PC-3 (cell line): ENCODE measurements around the gene TMEM37. TPM values are rescaled to one million over a fixed set of nuclear protein-coding genes. Genes with fewer than 3 reads are reported as not detected.

ENCODE experiments used
- ATAC-seq: fragments of 200-7000 bp; cut with Tn5 transposase; 2 replicates; pipeline ENCODE4 v1.9.1; 2020; ENCODE audit warnings: mild to moderate bottlenecking, moderate library complexity
- BruUV-seq: library from RNA; stranded (reverse); fragments of 400-500 nt; replicated peaks from 2 replicates; lab custom pipeline; 2021; lab: Mats Ljungman, UMichigan
- CTCF ChIA-PET: fragments of 300-600 bp; sonication (Branson Sonifier 250); formaldehyde crosslinking; loops from one replicate; lab custom pipeline; 2022; ENCODE audit warnings: antibody characterized with exemption; lab: Charles Lee
- POLR2A ChIA-PET: fragments of 300-600 bp; sonication (Branson Sonifier 250); formaldehyde crosslinking; loops from one replicate; lab custom pipeline; 2022; ENCODE audit warnings: antibody characterized with exemption; ENCODE audit not compliant: unreplicated experiment; lab: Charles Lee
- DNase-seq: peaks from one replicate; pipeline ENCODE4 v3.0.0-alpha.2; 2015
- H2AFZ ChIP-seq: fragments of 300-600 bp; sonication (generic); 2 replicates; pipeline ENCODE4 v1.6.0; 2016; ENCODE audit warnings: antibody characterized with exemption, low read length
- H3F3A ChIP-seq: fragments of 300-600 bp; sonication (generic); one replicate; pipeline ENCODE4 v1.6.0; 2017; ENCODE audit warnings: antibody characterized with exemption, low read length, control low read depth, mild to moderate bottlenecking; ENCODE audit not compliant: unreplicated experiment
- H3K27ac ChIP-seq: fragments of 300-600 bp; sonication (generic); 2 replicates; pipeline ENCODE4 v1.5.1; 2016; ENCODE audit warnings: mild to moderate bottlenecking, low read length
- H3K27me3 ChIP-seq: fragments of 300-600 bp; sonication (generic); 2 replicates; pipeline ENCODE4 v1.6.1; 2016; ENCODE audit warnings: low read length, mixed read lengths
- H3K36me3 ChIP-seq: fragments of 300-600 bp; sonication (generic); 2 replicates; pipeline ENCODE4 v1.6.1; 2016; ENCODE audit warnings: low read depth, mixed run types, low read length, mixed read lengths
- H3K4me1 ChIP-seq: fragments of 300-600 bp; sonication (generic); 2 replicates; pipeline ENCODE4 v1.5.1; 2016; ENCODE audit warnings: low read length; ENCODE audit not compliant: insufficient read depth
- H3K4me2 ChIP-seq: fragments of 300-600 bp; sonication (generic); 2 replicates; pipeline ENCODE4 v1.6.0; 2016; ENCODE audit warnings: low read length
- H3K4me3 ChIP-seq: fragments of 300-600 bp; sonication (generic); 2 replicates; pipeline ENCODE4 v1.5.1; 2016; ENCODE audit warnings: mild to moderate bottlenecking, low read length, mixed read lengths
- H3K79me2 ChIP-seq: fragments of 300-600 bp; sonication (generic); 2 replicates; pipeline ENCODE4 v1.6.1; 2017; ENCODE audit warnings: low read length, mixed read lengths
- H3K9ac ChIP-seq: fragments of 300-600 bp; sonication (generic); 2 replicates; pipeline ENCODE4 v1.6.0; 2016; ENCODE audit warnings: mild to moderate bottlenecking, low read length
- H3K9me2 ChIP-seq: fragments of 300-600 bp; sonication (generic); replicated peaks from 2 replicates; pipeline ENCODE4 v1.6.1; 2016; ENCODE audit warnings: mixed run types, low read length, mixed read lengths
- H3K9me3 ChIP-seq: fragments of 300-600 bp; sonication (generic); 2 replicates; pipeline ENCODE4 v1.6.1; 2016; ENCODE audit warnings: low read length, mixed read lengths
- H4K20me1 ChIP-seq: fragments of 300-600 bp; sonication (generic); 2 replicates; pipeline ENCODE4 v1.6.1; 2016; ENCODE audit warnings: low read length, mixed read lengths
- EZH2 ChIP-seq: fragments of 300-600 bp; sonication (generic); IDR thresholded peaks from one replicate; pipeline ENCODE4 v1.6.1; 2017; ENCODE audit warnings: antibody characterized with exemption, mild to moderate bottlenecking, low read length; ENCODE audit not compliant: unreplicated experiment
- EZH2phosphoT487 ChIP-seq: fragments of 300-600 bp; sonication (generic); IDR thresholded peaks from 2 replicates; pipeline ENCODE4 v1.6.1; 2018; ENCODE audit warnings: mild to moderate bottlenecking, antibody characterized with exemption, low read length, borderline replicate concordance
- intact Hi-C: fragments of 100-400 bp; cut with micrococcal nuclease; formaldehyde crosslinking; loops from 2 replicates; pipeline ENCODE4 v1.9.0; 2023
- total RNA-seq: library from RNA; depleted of rRNA; stranded (reverse); fragments of >200 nt; gene quantifications from 2 replicates; pipeline ENCODE4 v1.2.3, GENCODE V29; 2014
- TF ChIP-seq, protein P1 (sequence below): fragments of 300-600 bp; sonication (generic); conservative IDR thresholded peaks from 2 replicates; pipeline ENCODE4 v1.5.1; 2017; ENCODE audit warnings: antibody characterized with exemption, low read depth, mild to moderate bottlenecking, low read length

Gene TMEM37
- total RNA-seq, 1 experiment from 2014 or later: 0.26 TPM

DNA sequence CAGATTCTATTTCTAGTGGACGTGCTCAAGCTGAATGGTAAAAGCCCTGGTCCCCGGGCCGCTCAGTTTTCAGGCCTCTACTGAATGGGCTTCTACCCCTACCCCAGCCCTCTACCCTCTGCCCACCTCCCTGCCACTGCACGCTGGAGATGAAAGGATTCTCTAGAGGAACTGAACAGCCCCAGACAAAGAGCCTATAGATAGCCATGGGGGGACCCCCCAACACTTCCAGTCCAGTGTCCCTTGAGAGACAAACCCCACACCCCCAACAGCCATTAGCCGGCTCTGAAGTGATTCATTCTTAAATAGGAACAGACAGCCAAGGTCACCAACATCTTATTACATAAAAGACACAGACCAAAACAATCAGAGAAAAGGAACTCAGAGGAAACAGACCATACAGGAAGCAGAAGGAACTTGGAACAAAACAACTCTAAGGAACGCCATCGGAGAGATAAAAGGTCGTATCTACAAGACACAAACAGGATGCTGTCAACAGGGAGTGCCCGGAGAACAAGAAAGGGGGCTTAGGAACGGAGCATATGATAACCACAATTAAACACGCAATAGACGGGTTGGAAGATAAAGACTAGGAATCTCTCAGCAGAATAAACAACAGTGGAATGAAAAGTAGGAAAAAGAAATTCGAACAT is 23.5 kb downstream of the TMEM37 start:
- Histone ChIP-seq H4K20me1 (no peaks in the 10 kb centered on the region), H3K4me3 (no peak overlapping the region), H3K4me2 (no peak overlapping the region), H3K9me2 (no peaks in the 10 kb centered on the region), H3K27me3 (peaks cover 82% of the 10 kb centered on the region), H3K4me1 (no peaks in the 10 kb centered on the region), H3K27ac (no peak overlapping the region), H3K9me3 (no peaks in the 10 kb centered on the region), H3K79me2 (no peaks in the 10 kb centered on the region), H3K36me3 (no peaks in the 10 kb centered on the region), H3F3A (no peaks in the 10 kb centered on the region), H3K9ac (no peak overlapping the region), H2AFZ (no peak overlapping the region)
- TF ChIP-seq EZH2phosphoT487: no peak
- DNase-seq (no peak), ATAC-seq (no peak)
- intact Hi-C loops: no loop called here
- POLR2A ChIA-PET: no interaction called here
- CTCF ChIA-PET: no interaction called here
- BruUV-seq: no TSS peak

DNA sequence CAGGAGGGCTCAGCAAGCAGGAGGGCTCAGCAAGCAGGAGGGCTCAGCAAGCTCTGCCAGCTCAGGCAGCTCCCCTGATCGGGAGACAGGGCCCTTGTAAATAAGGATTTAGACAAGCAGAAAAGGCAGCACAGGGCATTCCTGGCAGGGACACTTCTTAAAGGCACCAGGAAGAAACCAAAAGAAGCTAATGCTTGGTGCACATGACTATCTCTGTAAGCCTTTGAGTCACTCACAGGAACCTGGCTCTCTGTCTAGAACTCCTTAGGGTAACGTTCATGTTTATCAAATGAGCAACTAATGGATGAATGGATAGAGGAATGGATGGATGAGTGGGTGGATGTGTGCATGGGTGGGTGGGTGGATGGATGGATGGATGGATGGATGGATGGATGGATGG is 28.4 kb downstream of the TMEM37 start:
- no peak overlapping the region for H3K9ac ChIP-seq
- no peaks in the 10 kb centered on the region for H3F3A ChIP-seq
- ChIA-PET POLR2A (no interaction called here), CTCF (no interaction called here)
- H3K36me3 ChIP-seq: no peaks in the 10 kb centered on the region
- no peak overlapping the region for H3K4me2 ChIP-seq
- no peak overlapping the region for H3K4me3 ChIP-seq
- no peaks in the 10 kb centered on the region for H3K9me2 ChIP-seq
- peaks cover 10% of the 10 kb centered on the region for H3K4me1 ChIP-seq
- H3K27me3 ChIP-seq: peaks cover 35% of the 10 kb centered on the region
- H3K9me3 ChIP-seq: no peaks in the 10 kb centered on the region
- no peak overlapping the region for H2AFZ ChIP-seq
- TF ChIP-seq EZH2phosphoT487 (no peak), EZH2 (no peak)
- TF ChIP-seq, protein P1, sequence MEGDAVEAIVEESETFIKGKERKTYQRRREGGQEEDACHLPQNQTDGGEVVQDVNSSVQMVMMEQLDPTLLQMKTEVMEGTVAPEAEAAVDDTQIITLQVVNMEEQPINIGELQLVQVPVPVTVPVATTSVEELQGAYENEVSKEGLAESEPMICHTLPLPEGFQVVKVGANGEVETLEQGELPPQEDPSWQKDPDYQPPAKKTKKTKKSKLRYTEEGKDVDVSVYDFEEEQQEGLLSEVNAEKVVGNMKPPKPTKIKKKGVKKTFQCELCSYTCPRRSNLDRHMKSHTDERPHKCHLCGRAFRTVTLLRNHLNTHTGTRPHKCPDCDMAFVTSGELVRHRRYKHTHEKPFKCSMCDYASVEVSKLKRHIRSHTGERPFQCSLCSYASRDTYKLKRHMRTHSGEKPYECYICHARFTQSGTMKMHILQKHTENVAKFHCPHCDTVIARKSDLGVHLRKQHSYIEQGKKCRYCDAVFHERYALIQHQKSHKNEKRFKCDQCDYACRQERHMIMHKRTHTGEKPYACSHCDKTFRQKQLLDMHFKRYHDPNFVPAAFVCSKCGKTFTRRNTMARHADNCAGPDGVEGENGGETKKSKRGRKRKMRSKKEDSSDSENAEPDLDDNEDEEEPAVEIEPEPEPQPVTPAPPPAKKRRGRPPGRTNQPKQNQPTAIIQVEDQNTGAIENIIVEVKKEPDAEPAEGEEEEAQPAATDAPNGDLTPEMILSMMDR: no peak
- BruUV-seq: no TSS peak
- H4K20me1 ChIP-seq: no peaks in the 10 kb centered on the region
- intact Hi-C loops: no loop called here
- no peak for ATAC-seq
- H3K27ac ChIP-seq: no peak overlapping the region
- H3K79me2 ChIP-seq: no peaks in the 10 kb centered on the region
- DNase-seq: no peak

DNA sequence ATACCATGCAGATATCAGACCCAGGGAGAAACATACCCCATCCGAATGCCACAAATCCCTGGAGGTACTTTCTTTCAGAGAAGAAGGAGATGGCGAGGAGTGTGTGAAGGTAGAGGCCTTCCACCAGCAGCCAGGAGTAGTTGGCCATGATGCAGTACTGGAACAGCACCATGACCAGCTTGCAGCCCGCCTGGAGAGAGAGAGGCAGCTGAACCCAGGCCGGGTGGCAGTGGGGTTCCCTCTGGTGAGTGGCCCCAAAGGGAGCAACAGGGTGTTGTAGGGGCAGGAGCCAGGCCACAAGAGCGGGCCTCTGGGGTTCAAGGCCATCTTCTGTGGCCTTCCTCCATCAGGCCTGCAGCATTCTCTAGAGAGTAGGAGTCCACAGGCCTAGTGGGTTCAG is 30.2 kb downstream of the TMEM37 start:
- H3K9me3 ChIP-seq: no peaks in the 10 kb centered on the region
- no peaks in the 10 kb centered on the region for H4K20me1 ChIP-seq
- no peaks in the 10 kb centered on the region for H3F3A ChIP-seq
- no peaks in the 10 kb centered on the region for H3K36me3 ChIP-seq
- no peak overlapping the region for H3K4me3 ChIP-seq
- peaks cover 10% of the 10 kb centered on the region for H3K4me1 ChIP-seq
- H2AFZ ChIP-seq: no peak overlapping the region
- no peak overlapping the region for H3K27ac ChIP-seq
- POLR2A ChIA-PET: no interaction called here
- no peak overlapping the region for H3K4me2 ChIP-seq
- DNase-seq (no peak), ATAC-seq (no peak)
- CTCF ChIA-PET: no interaction called here
- H3K9me2 ChIP-seq: no peaks in the 10 kb centered on the region
- no TSS peak for BruUV-seq
- peaks cover 19% of the 10 kb centered on the region for H3K27me3 ChIP-seq
- no peaks in the 10 kb centered on the region for H3K79me2 ChIP-seq
- no peak overlapping the region for H3K9ac ChIP-seq
- intact Hi-C loops: no loop called here
- TF ChIP-seq EZH2phosphoT487 (no peak), EZH2 (no peak)
- TF ChIP-seq, protein P1: no peak
